WTC11 (cell line): ENCODE data around the gene MKNK2. TPM values are rescaled to one million over a fixed set of nuclear protein-coding genes. Genes with fewer than 3 reads are reported as not detected.

Source experiments
- ATAC-seq: fragments of 200-7000 bp; cut with Tn5 transposase; 2 replicates; pipeline ENCODE4 v1.10.0; 2021; ENCODE audit warnings: mild to moderate bottlenecking, moderate library complexity
- CTCF ChIA-PET: fragments of 300-600 bp; sonication (Branson Sonifier 250); formaldehyde crosslinking; loops from one replicate; lab custom pipeline; 2021; ENCODE audit warnings: antibody characterized with exemption; lab: Charles Lee
- POLR2A ChIA-PET: fragments of 350-600 bp; sonication (Branson Sonifier 250); formaldehyde crosslinking; loops from one replicate; lab custom pipeline; 2021; ENCODE audit warnings: antibody characterized with exemption; lab: Charles Lee
- DNase-seq: peaks from one replicate; pipeline ENCODE4 v3.0.0; 2021; ENCODE audit warnings: low spot score
- H3K27ac Mint-ChIP-seq: 2 replicates; pipeline ENCODE4 v1.8.0; 2021; ENCODE audit warnings: mixed read lengths
- H3K27me3 Mint-ChIP-seq: 2 replicates; pipeline ENCODE4 v1.8.0; 2021; ENCODE audit warnings: low read depth, mild to moderate bottlenecking, moderate library complexity, mixed read lengths
- H3K36me3 Mint-ChIP-seq: 2 replicates; pipeline ENCODE4 v1.8.0; 2021; ENCODE audit warnings: mixed read lengths
- H3K4me1 Mint-ChIP-seq: 2 replicates; pipeline ENCODE4 v1.8.0; 2022; ENCODE audit warnings: mixed read lengths
- H3K4me3 Mint-ChIP-seq: 2 replicates; pipeline ENCODE4 v1.8.0; 2021; ENCODE audit warnings: mild to moderate bottlenecking, moderate library complexity, mixed read lengths
- H3K9me3 Mint-ChIP-seq: 2 replicates; pipeline ENCODE4 v1.8.0; 2021; ENCODE audit warnings: mixed read lengths
- AR ChIP-seq: fragments of 250-450 bp; sonication (Bioruptor Pico); IDR thresholded peaks from 2 replicates; pipeline ENCODE4 v1.9.0; 2021; ENCODE audit warnings: mild to moderate bottlenecking
- ATF3 ChIP-seq: sonication (generic); formaldehyde crosslinking; conservative IDR thresholded peaks from 2 replicates; pipeline ENCODE4 v1.8.1; 2022; ENCODE audit warnings: mild to moderate bottlenecking, missing genetic modification reagents
- CTCF ChIP-seq: fragments of 200-600 bp; IDR thresholded peaks from 2 replicates; pipeline ENCODE4 v1.8.0; 2022; ENCODE audit warnings: antibody characterized with exemption
- FOXJ3 ChIP-seq: sonication (generic); formaldehyde crosslinking; IDR thresholded peaks from 2 replicates; pipeline ENCODE4 v1.9.0; 2021; ENCODE audit warnings: missing genetic modification reagents, mild to moderate bottlenecking, borderline replicate concordance
- IRF2 ChIP-seq: sonication (generic); formaldehyde crosslinking; IDR thresholded peaks from 2 replicates; pipeline ENCODE4 v1.8.0; 2022; ENCODE audit warnings: low read depth, missing genetic modification reagents, borderline replicate concordance
- JAZF1 ChIP-seq: fragments of 250-450 bp; sonication (Bioruptor Pico); IDR thresholded peaks from 2 replicates; pipeline ENCODE4 v1.9.0; 2021; ENCODE audit warnings: moderate library complexity, mild to moderate bottlenecking, inconsistent platforms
- NR1H2 ChIP-seq: sonication (generic); formaldehyde crosslinking; IDR thresholded peaks from 2 replicates; pipeline ENCODE4 v1.9.0; 2021; ENCODE audit warnings: mild to moderate bottlenecking, moderate library complexity, missing genetic modification reagents
- NR2C2 ChIP-seq: sonication (generic); formaldehyde crosslinking; IDR thresholded peaks from 2 replicates; pipeline ENCODE4 v1.8.0; 2022; ENCODE audit warnings: mild to moderate bottlenecking, missing genetic modification reagents
- SP1 ChIP-seq: sonication (generic); formaldehyde crosslinking; conservative IDR thresholded peaks from 2 replicates; pipeline ENCODE4 v1.8.1; 2022; ENCODE audit warnings: missing genetic modification reagents
- TEAD4 ChIP-seq: sonication (generic); formaldehyde crosslinking; IDR thresholded peaks from 2 replicates; pipeline ENCODE4 v1.8.0; 2022; ENCODE audit warnings: mild to moderate bottlenecking, missing genetic modification reagents
- ZNF671 ChIP-seq: fragments of 250-450 bp; sonication (Bioruptor Pico); IDR thresholded peaks from 2 replicates; pipeline ENCODE4 v1.8.0; 2021; ENCODE audit warnings: mild to moderate bottlenecking
- total RNA-seq: library from RNA; stranded (reverse); gene quantifications from 3 replicates; pipeline ENCODE4 v1.2.3, GENCODE V29; 2021
- TF ChIP-seq, protein P1 (sequence below): sonication (generic); formaldehyde crosslinking; IDR thresholded peaks from 2 replicates; pipeline ENCODE4 v1.8.1; 2023; ENCODE audit warnings: mild to moderate bottlenecking, missing genetic modification reagents
- TF ChIP-seq, protein P2 (sequence below): sonication (generic); formaldehyde crosslinking; IDR thresholded peaks from 2 replicates; pipeline ENCODE4 v1.8.0; 2022; ENCODE audit warnings: mild to moderate bottlenecking, missing genetic modification reagents
- TF ChIP-seq, protein P3 (sequence below): sonication (generic); formaldehyde crosslinking; IDR thresholded peaks from 2 replicates; pipeline ENCODE4 v1.8.0; 2022; ENCODE audit warnings: mild to moderate bottlenecking, missing genetic modification reagents
- TF ChIP-seq, protein P4 (sequence below): sonication (generic); formaldehyde crosslinking; IDR thresholded peaks from 2 replicates; pipeline ENCODE4 v1.8.0; 2023; ENCODE audit warnings: missing genetic modification reagents

Gene MKNK2
- total RNA-seq, 1 experiment from 2014 or later: 165 TPM

DNA sequence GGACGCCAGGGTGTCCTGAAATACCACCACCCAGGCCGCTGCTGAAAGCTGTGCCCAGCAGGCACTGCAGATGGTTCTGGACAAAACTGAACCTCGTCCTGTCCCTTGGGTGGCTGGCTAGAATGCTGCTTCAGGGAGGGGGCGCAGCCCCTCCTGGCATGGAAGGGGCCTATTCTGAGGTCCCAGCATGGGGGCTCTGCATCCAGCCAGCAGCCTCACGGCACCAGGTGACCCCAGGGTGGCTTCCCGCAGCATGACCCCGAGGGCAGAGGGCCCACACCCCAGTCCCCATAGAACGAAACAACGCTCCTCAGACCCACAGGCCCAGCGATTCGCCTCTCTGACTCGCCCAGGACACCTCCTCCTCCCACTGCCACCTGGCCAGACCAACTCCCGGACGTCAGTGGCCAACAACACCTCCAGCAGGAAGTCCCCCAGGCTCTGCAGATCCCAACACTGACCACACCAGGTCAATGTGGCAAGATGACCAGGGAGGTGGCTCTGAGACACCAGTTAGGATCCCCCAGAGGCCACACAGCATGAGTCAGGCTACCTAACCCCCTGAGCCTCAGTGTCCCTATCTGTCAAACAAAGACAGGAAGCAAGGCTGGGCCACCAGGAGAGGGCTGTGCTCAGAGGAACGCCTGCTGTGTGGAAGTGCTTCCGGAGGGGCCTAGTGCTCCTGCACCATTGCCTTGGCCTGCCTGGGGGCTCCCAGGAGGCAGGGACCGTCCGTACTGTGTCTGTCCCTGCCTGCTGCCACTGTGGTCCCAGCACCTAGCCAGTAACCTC, 6.1 kb downstream of the MKNK2 start:
- Mint-ChIP-seq H3K9me3 (no peaks in the 10 kb centered on the region), H3K4me1 (peaks cover 10% of the 10 kb centered on the region)
- TF ChIP-seq ATF3 (CRISPR knock-in tag) (no peak), IRF2 (CRISPR knock-in tag) (no peak), TEAD4 (CRISPR knock-in tag) (no peak), FOXJ3 (no peak), NR2C2 (CRISPR knock-in tag) (no peak), NR1H2 (CRISPR knock-in tag) (no peak), CTCF (no peak), JAZF1 (CRISPR knock-in tag) (no peak), AR (CRISPR knock-in tag) (no peak), SP1 (CRISPR knock-in tag) (no peak), ZNF671 (CRISPR knock-in tag) (no peak)
- TF ChIP-seq, protein P1, sequence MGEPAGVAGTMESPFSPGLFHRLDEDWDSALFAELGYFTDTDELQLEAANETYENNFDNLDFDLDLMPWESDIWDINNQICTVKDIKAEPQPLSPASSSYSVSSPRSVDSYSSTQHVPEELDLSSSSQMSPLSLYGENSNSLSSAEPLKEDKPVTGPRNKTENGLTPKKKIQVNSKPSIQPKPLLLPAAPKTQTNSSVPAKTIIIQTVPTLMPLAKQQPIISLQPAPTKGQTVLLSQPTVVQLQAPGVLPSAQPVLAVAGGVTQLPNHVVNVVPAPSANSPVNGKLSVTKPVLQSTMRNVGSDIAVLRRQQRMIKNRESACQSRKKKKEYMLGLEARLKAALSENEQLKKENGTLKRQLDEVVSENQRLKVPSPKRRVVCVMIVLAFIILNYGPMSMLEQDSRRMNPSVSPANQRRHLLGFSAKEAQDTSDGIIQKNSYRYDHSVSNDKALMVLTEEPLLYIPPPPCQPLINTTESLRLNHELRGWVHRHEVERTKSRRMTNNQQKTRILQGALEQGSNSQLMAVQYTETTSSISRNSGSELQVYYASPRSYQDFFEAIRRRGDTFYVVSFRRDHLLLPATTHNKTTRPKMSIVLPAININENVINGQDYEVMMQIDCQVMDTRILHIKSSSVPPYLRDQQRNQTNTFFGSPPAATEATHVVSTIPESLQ (CRISPR knock-in tag): no peak
- TF ChIP-seq, protein P2, sequence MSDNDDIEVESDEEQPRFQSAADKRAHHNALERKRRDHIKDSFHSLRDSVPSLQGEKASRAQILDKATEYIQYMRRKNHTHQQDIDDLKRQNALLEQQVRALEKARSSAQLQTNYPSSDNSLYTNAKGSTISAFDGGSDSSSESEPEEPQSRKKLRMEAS (CRISPR knock-in tag): no peak
- TF ChIP-seq, protein P3, sequence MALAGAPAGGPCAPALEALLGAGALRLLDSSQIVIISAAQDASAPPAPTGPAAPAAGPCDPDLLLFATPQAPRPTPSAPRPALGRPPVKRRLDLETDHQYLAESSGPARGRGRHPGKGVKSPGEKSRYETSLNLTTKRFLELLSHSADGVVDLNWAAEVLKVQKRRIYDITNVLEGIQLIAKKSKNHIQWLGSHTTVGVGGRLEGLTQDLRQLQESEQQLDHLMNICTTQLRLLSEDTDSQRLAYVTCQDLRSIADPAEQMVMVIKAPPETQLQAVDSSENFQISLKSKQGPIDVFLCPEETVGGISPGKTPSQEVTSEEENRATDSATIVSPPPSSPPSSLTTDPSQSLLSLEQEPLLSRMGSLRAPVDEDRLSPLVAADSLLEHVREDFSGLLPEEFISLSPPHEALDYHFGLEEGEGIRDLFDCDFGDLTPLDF (CRISPR knock-in tag): no peak
- TF ChIP-seq, protein P4, sequence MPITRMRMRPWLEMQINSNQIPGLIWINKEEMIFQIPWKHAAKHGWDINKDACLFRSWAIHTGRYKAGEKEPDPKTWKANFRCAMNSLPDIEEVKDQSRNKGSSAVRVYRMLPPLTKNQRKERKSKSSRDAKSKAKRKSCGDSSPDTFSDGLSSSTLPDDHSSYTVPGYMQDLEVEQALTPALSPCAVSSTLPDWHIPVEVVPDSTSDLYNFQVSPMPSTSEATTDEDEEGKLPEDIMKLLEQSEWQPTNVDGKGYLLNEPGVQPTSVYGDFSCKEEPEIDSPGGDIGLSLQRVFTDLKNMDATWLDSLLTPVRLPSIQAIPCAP (CRISPR knock-in tag): no peak
- TF ChIP-seq, all 79 proteins: peak for 0
- Mint-ChIP-seq H3K36me3 (peaks cover 3% of the 10 kb centered on the region; the same call in 1 of the 2 replicates), H3K27me3 (no peaks in the 10 kb centered on the region), H3K27ac (peak overlapping the region; percentile 74; the same call in 1 of the 2 replicates), H3K4me3 (no peak overlapping the region)
- ATAC-seq: no peak
- DNase-seq: no peak
- CTCF ChIA-PET: interaction anchor here (1.3 kb wide), 1 partner anchor 25 kb away, joined by 3 read pairs; no protein-coding TSS in a partner anchor
- POLR2A ChIA-PET: no interaction called here
